Adrenal gland (tissue), 12 donors: ENCODE data around the gene TPRG1. TPM values are rescaled to one million over a fixed set of nuclear protein-coding genes. Genes with fewer than 3 reads are reported as not detected.

Experiments used
- DNase-seq, 7 donors: peaks; one replicate each; pipeline ENCODE4 v3.0.0-alpha.2; 2019 to 2020
- H3K27ac ChIP-seq, 5 donors: fragments of 200-600 bp; sonication (generic) in 4 of 5; 1 replicate in 3 of 5; 2 replicates in 2 of 5; pipeline versions ENCODE4 v1.5.1 to v1.8.0; 2016 to 2020; ENCODE audit warnings: mild to moderate bottlenecking in 1 of 5
- H3K27me3 ChIP-seq: fragments of 200-600 bp; 2 replicates; pipeline ENCODE4 v1.8.0; 2021
- H3K36me3 ChIP-seq, 2 donors: fragments of 200-600 bp; replicated peaks in 1 of 2; 1 replicate in 1 of 2; 2 replicates in 1 of 2; pipeline versions ENCODE4 v1.5.1 to v1.8.0; 2018 to 2022
- H3K4me1 ChIP-seq, 2 donors: fragments of 200-600 bp; replicated peaks in 1 of 2; 1 replicate in 1 of 2; 2 replicates in 1 of 2; pipeline versions ENCODE4 v1.5.1 to v1.8.0; 2018 to 2021
- H3K4me3 ChIP-seq, 4 donors: fragments of 200-600 bp; sonication (generic) in 3 of 4; one replicate each; pipeline ENCODE4 v1.5.1; 2016 to 2018
- H3K9me3 ChIP-seq, 3 donors: fragments of 200-600 bp; sonication (generic) in 1 of 3; replicated peaks in 1 of 3; 1 replicate in 2 of 3; 2 replicates in 1 of 3; pipeline versions ENCODE4 v1.5.1 to v1.8.0; 2016 to 2021
- CTCF ChIP-seq, 6 experiments: fragments of 450-650 bp in 4 of 6; fragments of 200-600 bp in 2 of 6; sonication (generic) in 1 of 6; IDR thresholded peaks; 1 replicate in 5 of 6; 2 replicates in 1 of 6; pipeline versions ENCODE4 v1.5.1 to v1.8.0; 2016 to 2021; ENCODE audit warnings: antibody characterized with exemption in 6 of 6, mild to moderate bottlenecking in 2 of 6, moderate library complexity in 1 of 6
- POLR2A ChIP-seq, 2 donors: fragments of 450-650 bp; IDR thresholded peaks; one replicate each; pipeline ENCODE4 v1.6.1; 2017; ENCODE audit warnings: antibody characterized with exemption in 2 of 2, mild to moderate bottlenecking in 2 of 2, moderate library complexity in 1 of 2
- WGBS, 4 donors: extraction: QIAGEN DNeasy Blood & Tissue Kit in 2 of 4; methylation state at CpG; one replicate each; pipeline versions ENCODE4 v1.1.5 to v1.1.7; 2013 to 2017; 5-methylcytosine and 5-hydroxymethylcytosine counted together
- intact Hi-C, 2 donors: fragments of 100-400 bp; cut with DNase I; formaldehyde crosslinking; loops; one replicate each; pipeline versions ENCODE4 v1.14.1 to v1.15.0; 2022 to 2023
- polyA plus RNA-seq, 3 donors: library from polyadenylated mRNA; stranded (reverse); fragments of 200-250 nt in 2 of 3; fragments of 350-450 nt in 1 of 3; fragmentation: Illumina TruSeq in 1 of 3; extraction: RNeasy Lipid Tissue Mini Kit (QIAGEN cat#74804) in 1 of 3; gene quantifications; one replicate each; pipeline ENCODE4 v1.2.3, GENCODE V29; 2013 to 2014
- total RNA-seq, 9 donors: library from RNA; depleted of rRNA in 4 of 9; stranded (reverse); fragments of >200 nt in 4 of 9; fragments of 120-200 nt in 1 of 9; fragmentation: NEBNext Ultra II Directional in 1 of 9; extraction: Animal tissue kit (Norgen Biotek cat#: 25700) in 1 of 9; gene quantifications; one replicate each; pipeline versions ENCODE4 v1.1.0 to v1.2.4, GENCODE V29; 2013 to 2023
- donor health status: healthy with polysubstance abuse.
- donor health status: Bipolar disorder and iron deficiency.
- donor health status: DM: yes; HTN: yes; CAD: no.
- donor health status: DM: no; HTN: no; CAD: no.
- donor health status: DM: no; HTN: no; CAD: no.
- donor health status: DM: yes; HTN: yes; CAD: no.

TPRG1 gene
- total and polyA plus RNA-seq, 12 donors: 2.6 to 9.4 (median 3.9) TPM

GRCh38 chr3:189157232-189158007 is 14.4 kb upstream of the TPRG1 start:
- WGBS, 4 donors: 86 to 95% (median 92%) methylated on average over 10 to 11 of the region's 11 CpGs
- H3K4me3 ChIP-seq: no peak overlapping the region
- no peaks in the 10 kb centered on the region for H3K4me1 ChIP-seq
- no peaks in the 10 kb centered on the region for H3K36me3 ChIP-seq
- DNase-seq: no peak
- H3K27me3 ChIP-seq: no peaks in the 10 kb centered on the region
- H3K27ac ChIP-seq: no peak overlapping the region
- H3K9me3 ChIP-seq: no peaks in the 10 kb centered on the region
- TF ChIP-seq POLR2A (IDR thresholded peaks at IDR 0.05): no peak
- TF ChIP-seq CTCF (IDR thresholded peaks at IDR 0.05): no peak
- intact Hi-C loops: no loop called here

GRCh38 chr3:189158034-189158433 is 13.7 kb upstream of the TPRG1 start:
- H3K27me3 ChIP-seq: no peaks in the 10 kb centered on the region
- 88 to 95% (median 93%) methylated on average over 7 of the region's 7 CpGs for WGBS, 4 donors
- DNase-seq: no peak
- no peak for TF ChIP-seq CTCF (IDR thresholded peaks at IDR 0.05)
- no peak for TF ChIP-seq POLR2A (IDR thresholded peaks at IDR 0.05)
- H3K9me3 ChIP-seq: no peaks in the 10 kb centered on the region
- intact Hi-C loops: no loop called here
- no peak overlapping the region for H3K4me3 ChIP-seq
- no peaks in the 10 kb centered on the region for H3K4me1 ChIP-seq
- H3K36me3 ChIP-seq: no peaks in the 10 kb centered on the region
- H3K27ac ChIP-seq: no peak overlapping the region

- no peak overlapping the region for H3K4me3 ChIP-seq
- WGBS, 4 donors: 82 to 92% (median 85%) methylated on average over 8 of the region's 8 CpGs
- TF ChIP-seq POLR2A (IDR thresholded peaks at IDR 0.05) (no peak), CTCF (IDR thresholded peaks at IDR 0.05) (no peak)
- intact Hi-C loops: no loop called here
- DNase-seq: no peak
- H3K4me1 ChIP-seq: no peaks in the 10 kb centered on the region
- no peaks in the 10 kb centered on the region for H3K9me3 ChIP-seq
- H3K27me3 ChIP-seq: no peaks in the 10 kb centered on the region
- H3K27ac ChIP-seq: no peak overlapping the region
- no peaks in the 10 kb centered on the region for H3K36me3 ChIP-seq
Observed at GRCh38 chr3:189160519-189161309, 11.1 kb upstream of the TPRG1 start.

- Histone ChIP-seq H3K4me1 (peaks cover 0 to 9% of the 10 kb centered on the region in 2 donors), H3K36me3 (no peaks in the 10 kb centered on the region), H3K9me3 (no peaks in the 10 kb centered on the region), H3K27me3 (no peaks in the 10 kb centered on the region), H3K27ac (no peak overlapping the region), H3K4me3 (no peak overlapping the region)
- no peak for TF ChIP-seq POLR2A (IDR thresholded peaks at IDR 0.05)
- no peak for TF ChIP-seq CTCF (IDR thresholded peaks at IDR 0.05)
- 87 to 93% (median 91%) methylated on average over 6 of the region's 6 CpGs for WGBS, 4 donors
- intact Hi-C loops: no loop called here
- DNase-seq: no peak
Observed at GRCh38 chr3:189165092-189165612, 6.6 kb upstream of the TPRG1 start.
